Neural progenitor cell (in vitro differentiated cells): Measurements from ENCODE around the gene FBXL4.

Source experiments
- CTCF ChIP-seq: fragments of 200-600 bp; sonication (generic); IDR thresholded peaks from 2 replicates; pipeline ENCODE4 v1.5.1; 2017; ENCODE audit warnings: antibody characterized with exemption, mild to moderate bottlenecking
- EZH2 ChIP-seq: fragments of 200-600 bp; sonication (generic); IDR thresholded peaks from 2 replicates; pipeline ENCODE4 v1.6.1; 2017; ENCODE audit warnings: antibody characterized with exemption, mild to moderate bottlenecking, moderate library complexity

DNA sequence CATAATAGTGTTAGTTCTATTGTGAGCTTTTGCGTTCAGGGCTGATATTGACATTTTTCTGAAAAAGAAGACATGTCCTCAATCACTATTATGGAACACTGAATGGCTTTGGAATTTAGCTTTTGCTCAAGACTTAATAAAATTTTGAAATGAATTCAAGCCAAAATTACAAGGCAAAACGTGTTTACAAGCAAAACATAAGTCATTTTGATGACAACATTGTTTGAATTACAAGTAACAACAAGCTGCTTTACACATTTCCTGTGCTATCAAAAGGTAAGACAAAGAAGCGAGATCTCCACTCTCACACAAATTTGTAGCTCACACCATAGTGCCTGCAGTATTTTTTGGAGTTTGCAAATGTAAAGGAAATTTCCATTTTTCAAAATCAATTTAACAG, 75.9 kb downstream of the FBXL4 start:
- TF ChIP-seq CTCF: no peak
- TF ChIP-seq EZH2: no peak
